Esophagus muscularis mucosa (tissue), 4 donors: ENCODE data around the gene SLC24A4. TPM values are rescaled to one million over a fixed set of nuclear protein-coding genes. Genes with fewer than 3 reads are reported as not detected.

ENCODE experiments used
- DNase-seq: peaks from one replicate; pipeline ENCODE4 v3.0.0-alpha.2; 2017; ENCODE audit errors: extremely low spot score
- H3K27ac ChIP-seq, 4 donors: fragments of 200-600 bp; sonication (generic); replicated peaks in 1 of 4; 1 replicate in 3 of 4; 2 replicates in 1 of 4; pipeline ENCODE4 v1.5.1; 2016 to 2019; ENCODE audit warnings: mild to moderate bottlenecking in 1 of 4
- H3K27me3 ChIP-seq, 4 donors: fragments of 200-600 bp; sonication (generic); one replicate each; pipeline versions ENCODE4 v1.5.1 to v1.6.0; 2016 to 2019
- H3K36me3 ChIP-seq, 4 donors: fragments of 200-600 bp; sonication (generic); one replicate each; pipeline ENCODE4 v1.5.1; 2016 to 2019
- H3K4me1 ChIP-seq, 4 donors: fragments of 200-600 bp; sonication (generic); one replicate each; pipeline ENCODE4 v1.5.1; 2016 to 2019
- H3K4me3 ChIP-seq, 4 donors: fragments of 200-600 bp; sonication (generic); 1 replicate in 2 of 4; 2 replicates in 2 of 4; pipeline ENCODE4 v1.5.1; 2016 to 2019; ENCODE audit warnings: mild to moderate bottlenecking in 4 of 4, moderate library complexity in 1 of 4
- H3K9me3 ChIP-seq, 4 donors: fragments of 200-600 bp; sonication (generic); 1 replicate in 3 of 4; 2 replicates in 1 of 4; pipeline ENCODE4 v1.5.1; 2016 to 2019
- EP300 ChIP-seq: sonication (generic); formaldehyde crosslinking; IDR thresholded peaks from one replicate; pipeline ENCODE4 v1.6.1; 2017; ENCODE audit warnings: antibody characterized with exemption
- POLR2A ChIP-seq: fragments of 450-650 bp; IDR thresholded peaks from one replicate; pipeline ENCODE4 v1.6.1; 2017; ENCODE audit warnings: antibody characterized with exemption, moderate library complexity, mild to moderate bottlenecking, low read depth
- POLR2AphosphoS5 ChIP-seq, 2 donors: sonication (generic); formaldehyde crosslinking; IDR thresholded peaks; one replicate each; pipeline ENCODE4 v1.6.1; 2017; ENCODE audit warnings: antibody characterized with exemption in 2 of 2
- WGBS: methylation state at CpG from one replicate; pipeline ENCODE4 v1.1.5; 2018; 5-methylcytosine and 5-hydroxymethylcytosine counted together
- intact Hi-C: fragments of 100-400 bp; cut with DNase I; formaldehyde crosslinking; loops from one replicate; pipeline ENCODE4 v1.15.1; 2023
- total RNA-seq, 4 donors: library from RNA; depleted of rRNA; stranded (reverse); fragments of >200 nt; gene quantifications; one replicate each; pipeline versions ENCODE4 v1.1.0 to v1.2.1, GENCODE V29; 2016
- TF ChIP-seq, protein P1 (sequence below), 3 experiments: fragments of 200-600 bp in 2 of 3; fragments of 450-650 bp in 1 of 3; sonication (generic) in 2 of 3; IDR thresholded peaks; one replicate each; pipeline ENCODE4 v1.5.1; 2017 to 2019; ENCODE audit warnings: antibody characterized with exemption in 3 of 3, mild to moderate bottlenecking in 2 of 3, moderate library complexity in 1 of 3

Gene SLC24A4
- total RNA-seq, 4 donors from 2014 or later = 1.7 to 2.9 (median 2.1) TPM

GRCh38 chr14:92314182-92314581, 8.8 kb upstream of the SLC24A4 start:
- no peaks in the 10 kb centered on the region for H3K36me3 ChIP-seq
- peaks cover 0 to 7% (median 0%) of the 10 kb centered on the region in 4 donors for H3K27me3 ChIP-seq
- H3K4me1 ChIP-seq = peaks cover 0 to 2% (median 0%) of the 10 kb centered on the region in 4 donors
- peaks cover 0 to 7% (median 0%) of the 10 kb centered on the region in 4 donors for H3K9me3 ChIP-seq
- TF ChIP-seq POLR2AphosphoS5 (IDR thresholded peaks at IDR 0.05) (no peak), POLR2A (no peak), EP300 (no peak)
- TF ChIP-seq, protein P1, sequence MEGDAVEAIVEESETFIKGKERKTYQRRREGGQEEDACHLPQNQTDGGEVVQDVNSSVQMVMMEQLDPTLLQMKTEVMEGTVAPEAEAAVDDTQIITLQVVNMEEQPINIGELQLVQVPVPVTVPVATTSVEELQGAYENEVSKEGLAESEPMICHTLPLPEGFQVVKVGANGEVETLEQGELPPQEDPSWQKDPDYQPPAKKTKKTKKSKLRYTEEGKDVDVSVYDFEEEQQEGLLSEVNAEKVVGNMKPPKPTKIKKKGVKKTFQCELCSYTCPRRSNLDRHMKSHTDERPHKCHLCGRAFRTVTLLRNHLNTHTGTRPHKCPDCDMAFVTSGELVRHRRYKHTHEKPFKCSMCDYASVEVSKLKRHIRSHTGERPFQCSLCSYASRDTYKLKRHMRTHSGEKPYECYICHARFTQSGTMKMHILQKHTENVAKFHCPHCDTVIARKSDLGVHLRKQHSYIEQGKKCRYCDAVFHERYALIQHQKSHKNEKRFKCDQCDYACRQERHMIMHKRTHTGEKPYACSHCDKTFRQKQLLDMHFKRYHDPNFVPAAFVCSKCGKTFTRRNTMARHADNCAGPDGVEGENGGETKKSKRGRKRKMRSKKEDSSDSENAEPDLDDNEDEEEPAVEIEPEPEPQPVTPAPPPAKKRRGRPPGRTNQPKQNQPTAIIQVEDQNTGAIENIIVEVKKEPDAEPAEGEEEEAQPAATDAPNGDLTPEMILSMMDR (IDR thresholded peaks at IDR 0.05) = no peak
- DNase-seq = no peak
- no peak overlapping the region for H3K27ac ChIP-seq
- intact Hi-C loops = no loop called here
- H3K4me3 ChIP-seq = no peak overlapping the region
- WGBS = 87% methylated on average over 1 of the region's 1 CpG

GRCh38 chr14:92315050-92315805, 7.7 kb upstream of the SLC24A4 start:
- Histone ChIP-seq H3K27me3 (peaks cover 0 to 18% (median 0%) of the 10 kb centered on the region in 4 donors), H3K4me1 (no peaks in the 10 kb centered on the region), H3K4me3 (no peak overlapping the region), H3K27ac (no peak overlapping the region), H3K9me3 (peaks cover 0 to 7% (median 0%) of the 10 kb centered on the region in 4 donors), H3K36me3 (no peaks in the 10 kb centered on the region)
- 85% methylated on average over 11 of the region's 11 CpGs for WGBS
- DNase-seq = no peak
- intact Hi-C loops = no loop called here
- TF ChIP-seq POLR2AphosphoS5 (IDR thresholded peaks at IDR 0.05) (no peak), POLR2A (no peak), EP300 (no peak)
- TF ChIP-seq, protein P1 (IDR thresholded peaks at IDR 0.05) = no peak

GRCh38 chr14:92316176-92316575, 6.8 kb upstream of the SLC24A4 start:
- WGBS = 55% methylated on average over 4 of the region's 4 CpGs
- intact Hi-C loops = no loop called here
- H3K27me3 ChIP-seq = peaks cover 0 to 27% (median 0%) of the 10 kb centered on the region in 4 donors

DNA sequence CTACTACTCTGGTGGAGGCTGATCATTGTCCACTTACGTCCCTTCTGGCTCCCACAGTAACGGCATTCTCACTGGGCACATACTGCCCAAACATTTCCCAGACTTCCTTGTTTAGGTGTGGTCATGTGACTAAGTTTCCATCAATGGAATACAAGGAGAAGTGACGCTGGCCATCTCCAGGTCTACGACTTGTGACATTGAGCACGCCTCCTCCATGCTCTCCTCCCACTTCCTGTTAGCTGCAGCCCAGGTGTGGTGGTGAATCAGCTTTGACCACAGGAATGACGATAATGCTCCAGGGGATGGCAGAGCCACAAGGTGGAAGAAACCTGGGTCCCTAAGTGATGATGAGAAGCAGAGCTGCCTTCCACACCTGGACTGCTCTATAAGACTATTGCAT, 6.0 kb upstream of the SLC24A4 start:
- DNase-seq = no peak
- WGBS = 95% methylated on average over 6 of the region's 6 CpGs
- intact Hi-C loops = no loop called here
- Histone ChIP-seq H3K27ac (no peak overlapping the region), H3K4me3 (no peak overlapping the region), H3K4me1 (no peaks in the 10 kb centered on the region), H3K9me3 (no peaks in the 10 kb centered on the region), H3K27me3 (peaks cover 0 to 35% (median 3%) of the 10 kb centered on the region in 4 donors), H3K36me3 (no peaks in the 10 kb centered on the region)
- TF ChIP-seq POLR2A (no peak), EP300 (no peak)
- TF ChIP-seq, protein P1 (IDR thresholded peaks at IDR 0.05) = no peak

More at GRCh38 chr14:92316176-92316575, 6.8 kb upstream of the SLC24A4 start:
- Histone ChIP-seq H3K9me3 (peaks cover 0 to 2% (median 0%) of the 10 kb centered on the region in 4 donors), H3K27ac (no peak overlapping the region), H3K36me3 (no peaks in the 10 kb centered on the region), H3K4me3 (no peak overlapping the region), H3K4me1 (no peaks in the 10 kb centered on the region)
- DNase-seq = no peak
- TF ChIP-seq, protein P1 (IDR thresholded peaks at IDR 0.05) = no peak
- TF ChIP-seq POLR2A (no peak), EP300 (no peak), POLR2AphosphoS5 (IDR thresholded peaks at IDR 0.05) (no peak)
